GM19193 (cell line): ENCODE results near the gene PARL.

ENCODE experiments used
- POLR2A ChIP-seq: IDR thresholded peaks from 4 replicates; pipeline ENCODE4 v1.6.1; 2011; ENCODE audit not compliant: insufficient read depth, insufficient read length; ENCODE audit errors: extremely low read depth

PARL gene

DNA sequence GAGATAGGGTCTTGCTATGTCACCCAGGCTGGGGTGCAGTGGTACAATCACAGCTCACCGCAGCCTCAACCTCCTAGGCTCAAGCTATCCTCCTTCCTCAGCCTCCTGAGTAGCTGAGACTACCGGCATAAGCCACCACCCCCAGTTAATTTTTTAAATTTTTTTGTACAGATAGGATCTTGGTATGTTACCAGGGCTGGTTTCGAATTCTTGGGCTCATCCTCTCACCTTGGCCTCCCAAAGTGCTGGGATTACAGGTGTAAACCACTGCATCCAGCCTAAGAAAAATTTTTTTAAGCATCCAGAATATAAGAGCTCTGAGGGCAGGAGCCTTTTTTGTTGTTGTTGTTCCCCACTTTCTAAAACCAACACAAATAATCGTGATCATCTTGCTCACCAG, 44.9 kb downstream of the PARL start:
- TF ChIP-seq POLR2A = no peak

- TF ChIP-seq POLR2A = no peak
These were observed 46.8 kb downstream of the PARL start for GRCh38 chr3:183837894-183838293.

GRCh38 chr3:183837390-183837789, 47.3 kb downstream of the PARL start:
- no peak for TF ChIP-seq POLR2A

DNA sequence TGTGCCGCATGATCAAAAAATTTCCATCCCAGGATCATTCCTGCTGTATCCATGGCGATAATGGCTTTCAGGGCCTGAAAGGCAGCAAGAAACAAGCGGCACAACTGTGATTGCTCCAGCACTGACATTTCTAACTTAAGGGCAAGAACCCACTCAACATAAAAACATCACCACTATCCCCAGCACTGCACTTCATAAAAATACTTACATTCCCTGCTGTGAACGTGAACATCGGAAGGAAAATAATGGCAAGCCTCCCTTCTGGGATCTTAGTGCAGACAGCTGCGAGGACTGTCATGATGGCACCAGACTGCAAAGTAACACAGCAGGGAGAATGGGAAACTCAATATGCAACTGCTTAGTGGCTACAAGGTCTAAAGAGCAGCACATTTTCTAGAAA, 51.2 kb downstream of the PARL start:
- TF ChIP-seq POLR2A = no peak

- TF ChIP-seq POLR2A = no peak
These were observed 54.5 kb downstream of the PARL start for GRCh38 chr3:183830187-183830586.

GRCh38 chr3:183829466-183829865, 55.2 kb downstream of the PARL start:
- no peak for TF ChIP-seq POLR2A

DNA sequence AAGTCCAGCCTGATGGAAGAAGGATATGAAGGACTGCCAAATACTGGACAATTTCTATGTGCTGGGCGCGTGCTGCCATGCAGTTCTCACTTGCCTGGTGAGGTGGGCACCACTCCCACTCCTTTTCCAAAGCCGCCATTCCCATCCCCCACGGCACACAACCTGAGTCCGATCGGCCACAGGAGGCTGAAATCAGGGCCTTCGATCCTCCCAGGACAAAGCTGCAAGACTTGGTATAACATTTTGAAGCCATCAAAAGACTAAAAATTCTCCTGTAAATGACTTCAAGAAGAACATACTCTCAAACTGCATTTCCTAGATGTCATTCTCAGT, 56.2 kb downstream of the PARL start:
- no peak for TF ChIP-seq POLR2A

GRCh38 chr3:183827809-183828537, 56.7 kb downstream of the PARL start:
- no peak for TF ChIP-seq POLR2A

- no peak for TF ChIP-seq POLR2A
These were observed 58.0 kb downstream of the PARL start for GRCh38 chr3:183826448-183827250.

DNA sequence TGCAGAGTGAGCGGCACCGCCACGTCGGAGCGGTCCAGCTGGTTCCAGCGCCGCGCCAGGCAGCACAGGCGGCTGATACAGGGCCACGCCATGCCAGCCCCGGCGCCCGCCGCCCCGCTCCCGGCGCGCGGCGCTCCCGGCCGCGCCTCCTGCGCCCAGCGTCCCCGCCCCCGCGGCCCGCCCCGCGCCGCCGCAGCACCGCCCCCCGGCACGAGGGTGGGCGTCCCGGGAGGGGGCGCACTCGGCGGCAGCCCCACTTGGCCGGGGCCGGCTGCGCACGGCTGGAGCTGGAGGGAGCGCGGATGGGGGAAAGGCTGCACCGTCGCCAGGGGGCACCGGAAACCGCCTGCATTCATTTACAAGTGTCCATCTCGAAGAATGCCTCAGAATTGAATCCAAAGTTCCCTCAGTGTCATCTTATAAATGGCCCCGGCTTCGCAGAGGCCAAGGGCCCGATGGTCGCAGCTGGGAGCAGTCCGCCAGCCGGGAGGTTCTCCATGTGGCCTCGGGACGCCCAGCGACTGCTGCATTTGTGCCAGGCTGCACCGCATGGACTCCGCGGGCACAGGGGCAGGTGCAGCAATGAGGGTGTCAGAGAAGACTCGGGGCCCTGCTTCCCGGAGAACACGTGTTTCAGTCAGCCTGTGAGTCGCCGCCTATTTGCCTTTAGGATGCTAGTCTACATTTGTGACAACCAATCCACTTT, 59.1 kb downstream of the PARL start, which contains the start of gene MAP6D1:
Gene MAP6D1, minus strand, starts transcription at position 122 of the 706 bp plus-strand sequence. Its CDS starts 30 bp downstream, at position 92.
- no peak for TF ChIP-seq POLR2A

DNA sequence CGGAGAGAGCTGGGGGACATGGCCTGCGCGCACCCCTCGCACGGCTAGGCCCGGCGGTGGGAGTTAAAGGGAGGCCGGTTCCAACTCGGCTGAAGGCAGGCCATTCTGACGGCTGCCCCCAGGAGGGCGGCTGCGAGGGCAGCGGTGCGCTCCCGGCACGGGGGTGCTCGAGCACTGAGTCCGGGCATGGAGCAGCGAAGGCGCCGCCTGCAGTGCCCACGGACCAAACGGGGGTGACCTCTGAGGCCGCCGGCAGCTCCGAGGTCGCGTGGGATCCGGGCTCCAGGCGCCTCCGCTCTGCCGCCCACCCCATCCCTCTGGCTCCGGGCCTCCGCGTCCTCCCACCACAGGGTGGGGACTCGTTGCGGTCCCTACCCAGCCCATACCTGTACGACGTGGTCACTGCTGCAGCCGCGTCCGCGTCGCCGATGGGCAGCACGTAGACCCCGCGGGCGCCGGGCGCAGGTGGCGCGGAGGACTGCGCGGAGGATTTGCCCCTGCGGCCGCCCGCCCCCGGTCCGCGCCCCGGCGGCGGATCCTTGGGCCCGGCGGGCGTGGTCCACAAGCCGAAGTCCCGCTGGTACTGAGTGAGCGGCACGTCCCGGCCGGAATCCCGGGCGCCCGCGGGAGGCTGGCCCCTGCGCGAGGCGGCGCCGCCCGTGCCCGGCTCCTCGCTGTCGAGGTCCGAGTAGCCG, 59.8 kb downstream of the PARL start:
- TF ChIP-seq POLR2A = no peak

DNA sequence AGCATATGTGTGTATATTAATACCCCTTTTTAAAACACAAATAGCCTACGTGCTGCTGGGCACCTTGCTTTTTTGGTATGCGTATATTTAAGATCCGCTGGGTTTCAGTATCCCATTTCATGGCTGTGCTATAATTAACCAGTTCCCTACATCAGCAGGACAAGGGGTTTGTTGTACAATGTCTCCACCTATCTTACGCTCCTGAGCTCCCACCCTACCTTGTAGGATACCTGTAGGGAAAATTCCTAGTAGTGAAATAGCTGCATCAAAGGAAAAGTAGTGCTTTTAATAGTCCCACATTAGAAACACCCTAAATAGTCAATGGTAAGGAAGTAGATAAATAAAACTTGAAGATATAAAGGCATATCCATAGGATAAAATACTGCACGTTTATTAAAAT, 60.7 kb downstream of the PARL start:
- TF ChIP-seq POLR2A = no peak

DNA sequence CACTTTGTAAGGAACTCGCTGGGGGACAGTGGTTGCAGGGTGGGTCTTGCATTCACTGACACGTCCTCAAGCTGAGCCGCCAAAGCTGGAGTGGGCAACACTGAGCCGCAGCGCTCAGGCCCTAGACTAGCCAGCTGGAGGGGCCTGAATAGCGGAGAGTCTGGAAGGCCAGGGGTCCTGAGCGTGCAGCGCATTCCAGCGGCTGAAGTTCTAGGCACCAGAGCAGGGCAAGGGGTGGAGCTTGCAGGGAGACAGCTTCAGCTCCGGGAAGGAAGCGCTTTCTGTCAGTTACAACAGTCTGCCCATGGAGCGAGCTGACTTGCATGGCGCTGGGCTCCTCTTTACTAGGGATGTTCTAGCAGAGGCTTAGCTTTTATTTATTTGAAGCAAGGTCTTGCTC, 62.0 kb downstream of the PARL start:
- no peak for TF ChIP-seq POLR2A

GRCh38 chr3:183819831-183820230, 64.8 kb downstream of the PARL start:
- no peak for TF ChIP-seq POLR2A

GRCh38 chr3:183818706-183819624, 65.7 kb downstream of the PARL start:
- no peak for TF ChIP-seq POLR2A
